Measurements from ENCODE around the gene ETS1.
A peak's percentile ranks its signal among the peaks of the same experiment; 100 is the strongest.

ETS1 gene

GRCh38 chr11:128535468-128536457 is 51.6 kb downstream of the ETS1 start:
- DNase-seq = no peak

- no peak for DNase-seq
Measured at GRCh38 chr11:128533472-128533871, 53.9 kb downstream of the ETS1 start.

GRCh38 chr11:128532572-128533091 is 54.7 kb downstream of the ETS1 start:
- DNase-seq = peak; percentile 76

- peak; percentile 76 for DNase-seq
Measured at GRCh38 chr11:128532016-128532571, 55.3 kb downstream of the ETS1 start.

GRCh38 chr11:128531588-128531987 is 55.8 kb downstream of the ETS1 start:
- DNase-seq = no peak

GRCh38 chr11:128530118-128531074 is 57.0 kb downstream of the ETS1 start:
- no peak for DNase-seq

- no peak for DNase-seq
Measured at GRCh38 chr11:128528294-128528693, 59.1 kb downstream of the ETS1 start.

GRCh38 chr11:128527046-128527445 is 60.3 kb downstream of the ETS1 start:
- no peak for DNase-seq

GRCh38 chr11:128525411-128526243 is 61.7 kb downstream of the ETS1 start:
- peak; percentile 59 for DNase-seq

GRCh38 chr11:128524172-128524571 is 63.2 kb downstream of the ETS1 start:
- no peak for DNase-seq

- DNase-seq = no peak
Measured at GRCh38 chr11:128523641-128524040, 63.7 kb downstream of the ETS1 start.

- DNase-seq = no peak
Measured at GRCh38 chr11:128522943-128523518, 64.3 kb downstream of the ETS1 start.

GRCh38 chr11:128522055-128522942 is 65.1 kb downstream of the ETS1 start:
- peak; percentile 92 for DNase-seq

- no peak for DNase-seq
Measured at GRCh38 chr11:128521682-128522054, 65.7 kb downstream of the ETS1 start.

GRCh38 chr11:128520888-128521681 is 66.3 kb downstream of the ETS1 start:
- peak; percentile 30 for DNase-seq

- no peak for DNase-seq
Measured at GRCh38 chr11:128520206-128520887, 67.0 kb downstream of the ETS1 start.

- DNase-seq = no peak
Measured at GRCh38 chr11:128519338-128519737, 68.0 kb downstream of the ETS1 start.

GRCh38 chr11:128518493-128519207 is 68.7 kb downstream of the ETS1 start:
- no peak for DNase-seq
